H9 (cell line): ENCODE results near the gene ANKRD55. TPM values are rescaled to one million over a fixed set of nuclear protein-coding genes. Genes with fewer than 3 reads are reported as not detected.

ENCODE experiments used
- DNase-seq: peaks from one replicate; pipeline ENCODE4 v3.0.0-alpha.2; 2017
- H2AFZ ChIP-seq: one replicate; pipeline ENCODE4 v1.6.1; 2013; ENCODE audit warnings: mild to moderate bottlenecking, low read length, control low read depth, moderate library complexity
- H2AK5ac ChIP-seq: 2 replicates; pipeline ENCODE4 v1.6.1; 2013; ENCODE audit warnings: low read length, control low read depth, mixed read lengths; ENCODE audit not compliant: insufficient read length
- H2BK120ac ChIP-seq: one replicate; pipeline ENCODE4 v1.6.1; 2013; ENCODE audit warnings: low read depth, mild to moderate bottlenecking, low read length, control low read depth, inconsistent platforms; ENCODE audit not compliant: poor library complexity, severe bottlenecking
- H2BK12ac ChIP-seq: 2 replicates; pipeline ENCODE4 v1.6.1; 2013; ENCODE audit warnings: low read length, control low read depth, mixed read lengths, low read depth; ENCODE audit not compliant: insufficient read length
- H2BK15ac ChIP-seq: 2 replicates; pipeline ENCODE4 v1.6.1; 2013; ENCODE audit warnings: low read depth, low read length, control low read depth
- H2BK20ac ChIP-seq: one replicate; pipeline ENCODE4 v1.6.1; 2013; ENCODE audit warnings: low read depth, mild to moderate bottlenecking, low read length, control low read depth, inconsistent platforms; ENCODE audit not compliant: poor library complexity, severe bottlenecking
- H2BK5ac ChIP-seq: 2 replicates; pipeline ENCODE4 v1.6.1; 2013; ENCODE audit warnings: low read length, control low read depth, mixed read lengths; ENCODE audit not compliant: insufficient read length
- H3K14ac ChIP-seq: 2 replicates; pipeline ENCODE4 v1.6.1; 2013; ENCODE audit warnings: low read length, control low read depth; ENCODE audit not compliant: insufficient read depth
- H3K18ac ChIP-seq: 2 replicates; pipeline ENCODE4 v1.6.1; 2013; ENCODE audit warnings: low read depth, mild to moderate bottlenecking, mixed read lengths, low read length, control low read depth; ENCODE audit not compliant: insufficient read length
- H3K23ac ChIP-seq: 2 replicates; pipeline ENCODE4 v1.6.1; 2013; ENCODE audit warnings: low read length, control low read depth, mixed read lengths, low read depth; ENCODE audit not compliant: insufficient read length
- H3K23me2 ChIP-seq: 2 replicates; pipeline ENCODE4 v1.6.1; 2013; ENCODE audit warnings: low read depth, mild to moderate bottlenecking, mixed read lengths, low read length, control low read depth; ENCODE audit not compliant: insufficient read length, poor library complexity, severe bottlenecking
- H3K27ac ChIP-seq: 2 replicates; pipeline ENCODE4 v1.5.1; 2013; ENCODE audit warnings: low read length, control low read depth, mixed read lengths, low read depth; ENCODE audit not compliant: insufficient read length
- H3K27me3 ChIP-seq: 2 replicates; pipeline ENCODE4 v1.6.1; 2013; ENCODE audit warnings: low read length, control low read depth, inconsistent platforms; ENCODE audit not compliant: insufficient read depth
- H3K4ac ChIP-seq: 2 replicates; pipeline ENCODE4 v1.6.1; 2013; ENCODE audit warnings: low read depth, mild to moderate bottlenecking, control low read depth, inconsistent platforms, low read length, moderate library complexity
- H3K4me1 ChIP-seq: 2 replicates; pipeline ENCODE4 v1.6.1; 2013; ENCODE audit warnings: low read length, control low read depth, inconsistent platforms; ENCODE audit not compliant: insufficient read depth
- H3K4me2 ChIP-seq: 2 replicates; pipeline ENCODE4 v1.6.1; 2013; ENCODE audit warnings: low read length, control low read depth, mixed read lengths; ENCODE audit not compliant: insufficient read length, insufficient read depth
- H3K56ac ChIP-seq: 2 replicates; pipeline ENCODE4 v1.6.1; 2013; ENCODE audit warnings: low read depth, mild to moderate bottlenecking, mixed read lengths, low read length, control low read depth; ENCODE audit not compliant: insufficient read length
- H3K79me1 ChIP-seq: 2 replicates; pipeline ENCODE4 v1.6.1; 2013; ENCODE audit warnings: low read depth, mild to moderate bottlenecking, moderate library complexity, low read length, control low read depth, inconsistent platforms; ENCODE audit not compliant: insufficient read depth, poor library complexity, severe bottlenecking
- H3K79me2 ChIP-seq: 2 replicates; pipeline ENCODE4 v1.6.1; 2013; ENCODE audit warnings: low read length, control low read depth, inconsistent platforms; ENCODE audit not compliant: insufficient read depth
- H3K9ac ChIP-seq: 2 replicates; pipeline ENCODE4 v1.6.1; 2013; ENCODE audit warnings: low read length, control low read depth, mixed read lengths; ENCODE audit not compliant: insufficient read length; ENCODE audit errors: extremely low read depth
- H3K9me3 ChIP-seq: one replicate; pipeline ENCODE4 v1.6.1; 2013; ENCODE audit warnings: low read depth, low read length, inconsistent platforms; ENCODE audit not compliant: control insufficient read depth
- H3T11ph ChIP-seq: one replicate; pipeline ENCODE4 v1.6.1; 2013; ENCODE audit warnings: mild to moderate bottlenecking, low read length, control low read depth, inconsistent platforms
- H4K20me1 ChIP-seq: one replicate; pipeline ENCODE4 v1.6.1; 2013; ENCODE audit not compliant: control insufficient read depth, insufficient read length, insufficient read depth
- H4K5ac ChIP-seq: 2 replicates; pipeline ENCODE4 v1.6.1; 2013; ENCODE audit warnings: low read depth, mild to moderate bottlenecking, mixed read lengths, low read length, control low read depth; ENCODE audit not compliant: insufficient read length
- H4K8ac ChIP-seq: replicated peaks from 2 replicates; pipeline ENCODE4 v1.6.1; 2013; ENCODE audit warnings: low read length, control low read depth, mixed read lengths, low read depth; ENCODE audit not compliant: insufficient read length
- H4K91ac ChIP-seq: 2 replicates; pipeline ENCODE4 v1.6.1; 2013; ENCODE audit warnings: low read depth, mild to moderate bottlenecking, moderate library complexity, mixed read lengths, low read length, control low read depth; ENCODE audit not compliant: insufficient read length
- H3K27ac Mint-ChIP-seq, 3 experiments: 2 replicates in 2 of 3; 3 replicates in 1 of 3; pipeline ENCODE4 v1.8.0; 2020 to 2021; ENCODE audit warnings: mixed read lengths in 3 of 3, mild to moderate bottlenecking in 1 of 3, moderate library complexity in 1 of 3
- H3K27me3 Mint-ChIP-seq: 2 replicates; pipeline ENCODE4 v1.8.0; 2021; ENCODE audit warnings: low read depth, mild to moderate bottlenecking, moderate library complexity, mixed read lengths
- H3K36me3 Mint-ChIP-seq, 3 experiments: 2 replicates in 2 of 3; 3 replicates in 1 of 3; pipeline ENCODE4 v1.8.0; 2020 to 2021; ENCODE audit warnings: low read depth in 3 of 3, mixed read lengths in 3 of 3; ENCODE audit not compliant: insufficient read depth in 1 of 3
- H3K4me1 Mint-ChIP-seq, 2 experiments: 2 replicates each; pipeline ENCODE4 v1.8.0; 2020; ENCODE audit warnings: mixed read lengths in 2 of 2
- H3K4me3 Mint-ChIP-seq, 2 experiments: 2 replicates in 1 of 2; 3 replicates in 1 of 2; pipeline ENCODE4 v1.8.0; 2020 to 2021; ENCODE audit warnings: mild to moderate bottlenecking in 2 of 2, mixed read lengths in 2 of 2, moderate library complexity in 1 of 2
- H3K9me3 Mint-ChIP-seq, 2 experiments: 2 replicates in 1 of 2; 3 replicates in 1 of 2; pipeline ENCODE4 v1.8.0; 2020; ENCODE audit warnings: mild to moderate bottlenecking in 2 of 2, mixed read lengths in 2 of 2, moderate library complexity in 1 of 2
- WGBS: extraction: QIAGEN DNeasy Blood & Tissue Kit; methylation state at CpG from one replicate; pipeline ENCODE4 v1.1.7; 2013; ENCODE audit warnings: missing lambda C conversion rate, low lambda C conversion rate, mixed read lengths; ENCODE audit not compliant: insufficient read length; ENCODE audit errors: extremely low coverage; 5-methylcytosine and 5-hydroxymethylcytosine counted together
- total RNA-seq: library from RNA; stranded (reverse); gene quantifications from 2 replicates; pipeline ENCODE4 v1.2.1, GENCODE V29; 2021
- TF ChIP-seq, protein P1 (sequence below): fragments of 200-600 bp; sonication (generic); conservative IDR thresholded peaks from 3 replicates; pipeline ENCODE4 v1.8.0; 2021; ENCODE audit warnings: antibody characterized with exemption, mild to moderate bottlenecking

Gene ANKRD55
- total RNA-seq, 1 experiment from 2014 or later = not detected

DNA sequence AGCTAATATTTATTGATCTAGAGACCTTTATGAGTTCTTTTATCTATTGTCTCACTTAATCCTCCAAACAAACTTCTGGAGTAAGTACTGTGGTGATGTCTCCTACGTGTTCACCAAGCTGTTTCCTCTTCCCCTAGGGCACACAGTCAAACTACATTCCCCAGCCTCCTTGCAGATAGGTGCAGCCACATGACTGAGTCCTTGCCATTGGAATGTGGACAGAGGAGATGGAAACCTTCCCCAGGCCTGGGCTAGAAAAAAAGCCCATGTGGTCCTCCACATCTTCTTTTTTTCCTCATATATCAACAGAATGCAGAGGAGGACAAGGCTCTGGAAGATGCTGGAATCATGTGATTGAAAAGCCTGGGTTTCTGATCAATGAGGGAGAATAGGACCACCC is 88.0 kb downstream of the ANKRD55 start:
- no peaks in the 10 kb centered on the region for H3K36me3 Mint-ChIP-seq
- Histone ChIP-seq H3K56ac (no peak overlapping the region), H3K18ac (no peak overlapping the region), H2BK20ac (no peak overlapping the region), H3K23ac (no peak overlapping the region), H3T11ph (no peak overlapping the region), H3K79me2 (no peaks in the 10 kb centered on the region), H3K27ac (no peak overlapping the region), H4K91ac (no peak overlapping the region), H3K23me2 (no peaks in the 10 kb centered on the region), H3K79me1 (no peaks in the 10 kb centered on the region), H3K4me2 (no peak overlapping the region), H2BK15ac (no peak overlapping the region), H2AK5ac (no peak overlapping the region), H3K14ac (no peak overlapping the region), H3K27me3 (no peaks in the 10 kb centered on the region), H3K9me3 (no peaks in the 10 kb centered on the region), H3K9ac (no peak overlapping the region), H2BK5ac (no peak overlapping the region), H3K4ac (no peak overlapping the region), H2BK12ac (no peak overlapping the region), H4K8ac (no peak overlapping the region), H3K4me1 (no peaks in the 10 kb centered on the region), H4K20me1 (no peaks in the 10 kb centered on the region), H2AFZ (no peak overlapping the region), H4K5ac (no peak overlapping the region), H2BK120ac (no peak overlapping the region)
- H3K4me1 Mint-ChIP-seq = peaks cover 3 to 4% of the 10 kb centered on the region in 2 experiments; a peak in 2 of 4 replicates
- H3K27ac Mint-ChIP-seq = no peak overlapping the region
- TF ChIP-seq, protein P1, sequence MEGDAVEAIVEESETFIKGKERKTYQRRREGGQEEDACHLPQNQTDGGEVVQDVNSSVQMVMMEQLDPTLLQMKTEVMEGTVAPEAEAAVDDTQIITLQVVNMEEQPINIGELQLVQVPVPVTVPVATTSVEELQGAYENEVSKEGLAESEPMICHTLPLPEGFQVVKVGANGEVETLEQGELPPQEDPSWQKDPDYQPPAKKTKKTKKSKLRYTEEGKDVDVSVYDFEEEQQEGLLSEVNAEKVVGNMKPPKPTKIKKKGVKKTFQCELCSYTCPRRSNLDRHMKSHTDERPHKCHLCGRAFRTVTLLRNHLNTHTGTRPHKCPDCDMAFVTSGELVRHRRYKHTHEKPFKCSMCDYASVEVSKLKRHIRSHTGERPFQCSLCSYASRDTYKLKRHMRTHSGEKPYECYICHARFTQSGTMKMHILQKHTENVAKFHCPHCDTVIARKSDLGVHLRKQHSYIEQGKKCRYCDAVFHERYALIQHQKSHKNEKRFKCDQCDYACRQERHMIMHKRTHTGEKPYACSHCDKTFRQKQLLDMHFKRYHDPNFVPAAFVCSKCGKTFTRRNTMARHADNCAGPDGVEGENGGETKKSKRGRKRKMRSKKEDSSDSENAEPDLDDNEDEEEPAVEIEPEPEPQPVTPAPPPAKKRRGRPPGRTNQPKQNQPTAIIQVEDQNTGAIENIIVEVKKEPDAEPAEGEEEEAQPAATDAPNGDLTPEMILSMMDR = no peak
- H3K9me3 Mint-ChIP-seq = no peaks in the 10 kb centered on the region
- no peak for DNase-seq
- WGBS = no CpG with 5 or more reads among the region's 1 CpG
- no peaks in the 10 kb centered on the region for H3K27me3 Mint-ChIP-seq
- H3K4me3 Mint-ChIP-seq = no peak overlapping the region
